ENCODE data around the gene SLC8A1.

Gene SLC8A1

DNA sequence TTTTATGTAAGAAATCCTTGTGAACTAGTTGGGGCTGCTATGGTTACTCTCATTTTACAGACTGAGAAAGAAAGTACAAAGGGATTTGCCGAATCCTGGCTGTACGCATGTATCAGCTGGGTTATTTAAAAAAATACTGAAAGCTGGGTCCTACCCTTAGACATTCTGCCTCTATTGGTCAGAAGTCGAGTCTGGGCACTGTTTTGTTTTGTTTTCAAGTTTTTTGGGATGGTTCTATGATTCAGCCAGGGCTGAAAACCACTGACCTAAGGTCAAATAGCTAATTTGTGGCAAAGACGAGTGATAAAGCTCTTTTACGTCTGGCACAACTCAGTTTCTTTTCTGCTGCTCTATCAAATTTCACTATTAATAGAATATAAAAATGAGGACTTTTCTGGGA is 5.9 kb upstream of the SLC8A1 start:
- DNase-seq: no peak

DNA sequence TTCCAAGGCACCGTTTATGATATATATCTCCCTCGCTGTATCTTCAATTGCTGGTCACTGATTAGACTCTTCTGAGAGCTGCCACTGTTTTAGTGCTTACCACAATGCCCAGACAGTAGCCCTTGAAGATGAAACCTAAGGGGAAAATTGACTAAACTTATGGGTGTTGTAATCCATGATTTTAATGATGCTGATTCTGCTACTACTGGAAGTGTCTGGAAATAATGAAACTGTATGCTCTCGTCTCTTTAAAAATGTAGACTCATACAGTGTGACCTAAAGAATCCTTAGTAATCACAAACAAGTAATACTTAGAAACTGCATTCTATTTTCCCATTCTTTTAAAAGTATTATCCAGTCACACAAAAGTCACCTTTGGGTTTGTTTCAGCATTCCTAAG is 5.5 kb upstream of the SLC8A1 start:
- DNase-seq: no peak

DNA sequence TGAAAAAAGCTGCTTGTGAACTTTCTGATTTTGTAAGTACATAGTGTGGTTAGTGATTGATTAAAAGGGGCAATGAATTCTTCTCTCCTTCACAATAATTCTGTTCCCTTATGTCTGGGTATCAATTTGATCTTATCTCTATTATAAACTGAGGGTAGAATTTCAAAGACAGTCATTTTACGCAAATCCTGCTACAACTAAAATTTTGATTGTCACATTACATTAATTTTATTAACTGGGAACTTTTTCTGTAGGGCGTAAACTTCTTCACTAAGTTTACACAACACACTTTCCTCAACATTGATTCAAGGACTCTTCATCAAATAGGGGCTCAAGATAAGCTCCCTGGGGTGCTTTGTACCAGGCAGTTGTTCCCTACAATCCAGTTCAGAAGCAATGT is 5.0 kb upstream of the SLC8A1 start:
- DNase-seq: no peak

DNA sequence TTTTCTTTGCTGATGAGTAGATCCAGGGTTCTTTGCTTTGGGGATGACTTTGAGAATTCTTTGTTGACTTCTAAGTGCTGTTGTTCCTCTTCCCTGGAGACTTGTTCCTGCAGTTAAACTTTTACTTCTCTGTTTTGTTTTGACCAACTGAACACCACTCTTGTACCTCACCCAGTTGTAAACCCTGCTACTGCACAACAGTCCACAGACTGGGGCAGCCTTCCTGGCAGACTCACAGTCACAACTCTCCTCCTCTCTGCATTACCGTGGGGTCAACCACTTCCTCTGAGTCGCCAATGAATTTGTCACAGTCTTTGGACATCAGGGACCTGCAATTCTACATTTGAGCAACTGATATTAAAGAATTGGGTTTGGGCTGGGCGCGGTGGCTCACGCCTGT is 3.8 kb upstream of the SLC8A1 start:
- DNase-seq: no peak

DNA sequence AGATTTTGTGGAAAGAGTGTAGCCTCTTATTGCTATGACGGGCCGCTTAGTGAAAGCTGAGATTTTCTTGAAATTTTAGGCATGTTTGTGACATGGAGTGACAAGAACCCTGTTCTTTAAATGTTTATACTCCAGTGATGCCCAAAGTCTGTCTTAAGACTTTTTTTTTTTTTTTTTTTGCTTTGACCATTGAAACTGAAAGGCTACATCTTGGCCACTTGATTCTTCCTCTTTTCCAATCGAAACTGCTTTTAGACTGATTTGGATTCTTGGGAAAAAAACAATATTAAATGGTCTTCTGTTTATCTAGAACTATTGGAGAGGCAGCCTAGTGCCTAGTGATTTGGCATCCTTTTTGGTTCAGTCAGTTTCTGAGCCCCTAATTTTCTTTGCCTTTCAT is 2.4 kb upstream of the SLC8A1 start:
- DNase-seq: no peak

DNA sequence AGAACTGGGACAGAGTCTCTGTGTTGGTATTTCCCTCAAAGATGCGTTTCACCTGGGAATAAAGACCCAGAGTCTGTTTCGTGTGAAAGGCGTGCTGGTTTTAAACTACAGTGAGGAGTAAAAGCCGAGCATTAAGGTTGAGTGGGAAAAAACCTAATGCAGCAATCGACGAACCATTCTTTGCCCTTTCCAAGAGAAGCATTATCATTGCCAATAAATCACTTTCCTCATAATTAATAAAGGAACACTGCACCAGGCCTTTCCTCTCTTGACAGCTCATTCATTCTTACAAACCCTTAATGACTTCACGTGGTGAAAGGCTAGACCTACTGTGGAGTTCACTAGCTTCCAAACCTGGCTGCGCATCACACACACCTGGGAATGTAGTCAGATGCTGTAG is 896 bp upstream of the SLC8A1 start:
- DNase-seq: no peak

DNA sequence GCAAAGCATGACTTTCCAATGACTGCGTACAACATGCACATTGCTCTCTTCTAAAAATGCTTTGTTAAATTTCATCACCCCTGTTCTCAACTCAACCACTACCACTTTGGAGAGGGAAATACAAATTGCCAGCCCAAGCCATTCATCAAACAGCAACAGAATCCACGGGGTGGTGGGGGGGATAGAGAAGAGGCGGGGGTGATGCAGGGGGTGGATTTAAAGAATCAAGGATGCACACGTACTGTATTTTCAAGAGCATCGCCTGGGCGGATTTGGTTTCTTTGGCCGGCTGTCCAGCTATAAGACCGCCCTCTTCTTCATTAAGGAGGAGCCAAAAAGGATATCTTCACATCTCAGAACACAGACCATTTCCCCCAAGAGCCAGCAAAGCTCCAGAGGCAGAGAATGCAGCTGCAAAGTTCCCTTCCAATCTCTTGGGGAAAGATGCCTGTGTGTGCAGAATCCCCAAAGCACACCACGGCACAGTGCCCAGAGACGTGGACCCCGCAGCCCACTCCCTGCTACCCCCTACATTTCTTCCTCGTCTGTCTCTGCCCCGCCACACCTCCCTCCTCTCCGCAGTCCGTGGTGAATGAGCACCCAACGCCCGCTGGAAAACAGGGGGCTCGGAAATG is 977 bp downstream of the SLC8A1 start:
- DNase-seq: no peak

DNA sequence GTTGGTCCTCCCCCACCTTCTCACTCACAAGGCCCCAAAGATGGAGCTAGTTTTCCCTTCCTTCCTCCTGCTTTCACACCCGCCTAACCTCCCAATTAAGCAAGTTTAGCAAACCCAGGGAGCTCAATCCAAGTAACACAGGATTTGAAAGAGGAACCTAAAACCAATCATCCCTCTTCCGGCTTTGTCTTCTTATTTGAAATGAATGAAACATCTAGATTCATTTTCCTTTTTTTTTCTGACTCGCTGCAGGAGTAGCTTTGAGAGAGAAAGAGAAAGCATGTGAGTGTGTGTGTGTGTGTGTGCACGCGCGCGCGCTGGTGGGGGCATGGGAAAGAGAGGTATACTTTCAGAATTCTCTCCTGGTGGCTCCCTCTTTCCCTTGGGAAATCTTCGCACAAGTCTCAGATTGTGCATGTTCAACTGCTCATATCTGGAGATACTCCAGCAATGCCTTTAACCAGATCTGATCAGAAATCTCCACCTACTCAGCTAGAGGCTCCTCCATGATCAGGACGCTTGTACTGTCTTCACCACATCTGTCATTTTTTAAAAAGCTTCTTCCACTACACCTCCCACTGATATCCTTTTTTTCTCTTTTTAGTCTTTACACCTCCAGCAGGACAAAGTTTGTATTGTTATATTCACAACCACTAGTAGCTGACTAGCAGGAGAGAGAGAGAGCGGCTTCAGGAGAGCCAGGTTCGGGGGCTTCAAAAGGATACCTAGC is 1.7 kb downstream of the SLC8A1 start:
- no peak for DNase-seq

DNA sequence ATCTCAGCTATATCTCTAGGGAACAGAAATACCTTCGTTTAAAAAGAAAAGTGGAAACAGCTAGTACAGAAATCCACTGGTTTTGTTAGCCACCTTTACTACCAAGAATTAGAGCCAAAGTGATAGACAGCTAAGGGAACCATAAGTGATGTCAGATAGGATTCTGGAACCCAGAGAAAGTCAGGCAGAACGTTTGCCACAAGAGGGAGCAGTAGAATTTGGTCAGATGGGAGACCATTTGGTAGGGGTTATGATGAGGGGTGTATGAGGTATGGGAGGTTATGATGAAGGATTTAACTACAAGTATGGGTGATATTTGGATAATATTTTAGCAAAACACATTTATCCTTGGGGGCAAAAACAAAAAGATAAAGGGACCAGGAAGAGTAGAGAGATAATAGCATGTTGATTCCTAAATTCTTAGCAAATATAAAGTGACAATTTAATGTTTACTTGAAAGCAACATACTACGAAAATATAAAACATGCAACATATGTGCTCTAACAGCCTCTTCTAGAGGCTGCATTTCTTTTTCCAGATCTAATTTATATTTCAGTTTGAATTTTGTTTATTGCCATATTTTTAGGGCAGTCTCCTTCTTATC is 3.3 kb downstream of the SLC8A1 start:
- DNase-seq: peak; percentile 7

DNA sequence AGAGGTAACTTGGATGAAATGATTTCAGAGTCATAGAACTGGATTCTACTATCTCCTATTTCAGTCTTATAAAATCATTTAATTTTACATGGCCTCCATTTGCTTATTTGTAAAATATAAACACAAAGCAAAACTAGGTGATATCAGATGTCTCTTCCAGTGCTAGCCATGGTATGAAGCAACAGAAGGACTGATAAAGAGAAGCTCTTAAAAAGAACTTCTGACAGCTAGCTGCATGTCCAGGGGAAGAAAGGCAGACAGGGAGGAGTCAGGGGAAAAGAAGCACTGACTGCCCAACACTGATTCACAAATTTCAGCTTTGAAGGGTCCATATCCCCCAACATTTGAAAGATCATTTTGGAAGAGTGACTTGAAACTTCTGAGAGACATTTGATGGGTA is 6.4 kb downstream of the SLC8A1 start:
- DNase-seq: no peak

DNA sequence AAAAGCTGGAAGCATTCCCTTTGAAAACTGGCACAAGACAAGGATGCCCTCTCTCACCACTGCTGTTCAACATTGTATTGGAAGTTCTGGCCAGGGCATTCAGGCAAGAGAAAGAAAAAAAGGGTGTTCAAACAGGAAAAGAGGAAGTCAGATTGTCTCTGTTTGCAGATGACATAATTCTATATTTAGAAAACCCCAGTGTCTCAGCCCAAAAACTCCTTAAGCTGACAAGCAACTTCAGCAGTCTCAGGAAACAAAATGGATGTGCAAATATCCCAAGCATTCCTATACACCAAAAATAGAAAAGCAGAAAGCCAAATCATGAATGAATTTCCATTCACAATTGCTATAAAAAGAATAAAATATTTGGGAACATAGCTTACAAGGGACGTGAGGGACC is 11.1 kb downstream of the SLC8A1 start:
- DNase-seq: no peak

DNA sequence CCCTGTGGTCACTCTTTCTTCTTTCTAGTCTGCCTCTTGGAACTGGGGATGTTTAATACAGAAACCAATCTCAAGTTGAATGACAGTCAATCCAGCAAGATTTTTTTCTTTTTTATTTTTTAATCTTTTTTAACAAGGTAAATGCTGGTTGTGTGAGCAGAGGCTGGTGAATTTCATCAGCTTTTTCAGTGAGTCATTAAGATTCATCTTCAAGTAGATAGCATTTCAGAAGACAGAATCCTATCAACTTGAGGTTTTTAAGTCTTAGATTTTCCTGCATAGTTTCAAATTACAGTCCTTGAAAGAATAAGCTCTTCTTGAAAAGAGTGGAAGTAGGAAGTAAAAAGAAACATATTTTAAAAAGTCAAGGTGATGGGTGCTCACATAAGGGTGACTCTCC is 12.4 kb downstream of the SLC8A1 start:
- DNase-seq: no peak

DNA sequence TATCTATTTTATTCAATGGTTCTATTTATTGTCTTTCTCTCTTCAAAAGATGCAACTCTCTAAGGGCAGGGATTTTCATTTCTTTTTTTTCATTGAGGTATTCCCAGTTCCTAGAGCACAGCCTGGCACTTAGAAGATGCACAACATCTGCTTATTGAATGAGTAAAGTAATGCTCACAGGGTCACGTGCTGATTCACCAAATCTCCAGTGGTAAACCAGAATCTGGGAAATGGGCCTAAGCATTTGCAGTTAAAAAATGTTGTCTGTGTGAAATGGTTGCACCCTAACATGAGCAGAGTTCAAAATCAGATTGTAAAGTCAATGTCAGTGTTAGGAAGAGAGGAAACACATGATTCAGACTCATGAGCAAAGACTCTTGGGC is 15.8 kb downstream of the SLC8A1 start:
- no peak for DNase-seq

DNA sequence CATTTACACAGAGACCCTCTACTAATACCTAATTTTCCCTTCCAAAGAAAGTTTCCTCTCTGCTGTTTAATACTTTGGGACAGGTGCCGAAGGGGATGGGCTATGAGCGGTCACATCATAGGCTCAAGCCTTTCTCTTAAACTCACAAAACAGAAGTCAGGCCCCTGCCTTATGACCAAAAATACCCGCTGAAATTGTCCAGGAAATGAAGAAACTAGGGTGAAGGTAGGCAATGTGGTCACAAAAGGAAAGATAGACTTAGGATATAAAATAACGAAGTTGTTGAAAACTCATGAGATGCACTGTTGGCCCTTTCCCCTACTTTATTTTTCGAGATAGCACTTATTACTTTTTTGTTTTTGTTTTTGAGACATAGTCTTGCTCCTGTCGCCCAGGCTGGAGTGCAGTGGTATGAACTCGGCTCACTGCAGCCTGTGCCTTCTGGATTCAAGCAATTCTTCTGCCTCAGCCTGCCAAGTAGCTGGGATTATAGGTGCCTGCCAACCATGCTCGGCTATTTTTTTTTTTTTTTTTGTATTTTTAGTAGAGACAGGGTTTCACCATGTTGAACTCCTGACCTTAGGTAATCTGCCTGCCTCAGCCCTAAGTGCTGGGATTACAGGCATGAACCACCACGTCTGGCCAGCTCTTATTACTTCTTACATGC is 16.3 kb downstream of the SLC8A1 start:
- no peak for DNase-seq

DNA sequence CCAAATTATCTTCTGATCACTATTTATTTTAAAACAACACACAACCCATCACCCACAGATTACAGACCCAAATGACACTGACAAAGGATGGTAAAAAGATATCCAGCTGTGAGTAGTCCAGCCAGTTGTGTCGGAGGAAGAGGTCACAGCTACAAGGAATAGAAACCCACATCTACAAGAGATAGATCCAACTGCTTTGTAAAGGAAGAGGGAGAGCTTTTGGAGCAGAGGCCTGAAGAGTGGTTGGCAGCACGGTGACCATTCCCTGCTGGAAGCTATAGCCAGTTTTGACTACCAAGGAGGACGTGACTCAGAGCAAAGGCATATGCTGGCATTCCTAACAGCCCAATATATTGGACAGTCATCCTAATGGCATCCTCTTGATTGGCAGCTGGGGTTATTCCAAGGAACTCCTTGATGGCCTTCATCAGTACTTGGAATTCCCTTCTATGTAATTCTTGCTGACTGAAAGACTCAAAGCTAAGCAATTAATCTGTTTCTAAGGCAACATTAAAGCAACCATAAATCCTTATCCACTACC is 17.1 kb downstream of the SLC8A1 start:
- DNase-seq: no peak

DNA sequence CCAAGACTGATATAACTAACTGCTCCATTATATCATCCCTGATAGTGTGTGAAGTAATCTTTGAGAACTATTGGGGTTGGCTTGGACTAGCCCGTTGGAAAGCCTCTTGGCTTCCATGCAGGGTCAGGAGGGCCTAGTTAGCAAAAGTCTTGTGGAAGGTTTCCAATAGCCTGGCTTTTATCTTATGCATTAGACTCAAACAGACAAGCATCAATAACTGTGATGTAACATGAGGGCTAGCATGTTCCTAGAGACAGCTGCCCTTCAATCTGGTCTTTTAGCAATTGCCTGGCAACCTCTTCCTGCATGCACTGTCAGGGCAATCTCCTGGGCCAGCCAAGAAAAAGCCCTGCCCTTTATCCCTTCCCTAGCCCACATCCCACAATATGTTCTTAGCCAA is 18.2 kb downstream of the SLC8A1 start:
- no peak for DNase-seq

DNA sequence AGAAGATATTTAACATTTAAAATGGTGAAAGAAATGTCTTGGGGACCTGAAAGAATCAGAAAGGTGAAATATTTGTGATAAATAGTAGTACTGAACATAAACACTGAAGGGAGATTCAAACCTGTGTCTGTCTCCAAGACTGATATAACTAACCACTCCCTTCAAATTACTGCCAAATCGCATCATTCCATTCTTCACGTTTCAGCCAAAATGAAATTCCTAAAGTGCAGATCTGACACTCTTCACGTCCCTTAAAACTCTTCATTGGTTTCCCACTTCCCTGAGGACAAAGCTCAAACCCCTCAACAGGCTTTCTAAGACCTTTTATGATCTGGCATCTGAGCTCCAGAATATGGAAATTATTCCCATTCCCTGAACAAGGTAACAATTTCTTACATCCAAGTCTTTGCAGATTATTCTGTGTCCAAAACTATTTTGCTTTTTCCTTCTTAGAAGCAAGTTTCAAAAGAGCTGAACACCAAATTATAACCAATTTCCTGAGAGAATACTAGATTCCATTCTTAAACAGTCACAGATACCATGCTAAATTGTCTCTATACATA is 18.9 kb downstream of the SLC8A1 start:
- no peak for DNase-seq

DNA sequence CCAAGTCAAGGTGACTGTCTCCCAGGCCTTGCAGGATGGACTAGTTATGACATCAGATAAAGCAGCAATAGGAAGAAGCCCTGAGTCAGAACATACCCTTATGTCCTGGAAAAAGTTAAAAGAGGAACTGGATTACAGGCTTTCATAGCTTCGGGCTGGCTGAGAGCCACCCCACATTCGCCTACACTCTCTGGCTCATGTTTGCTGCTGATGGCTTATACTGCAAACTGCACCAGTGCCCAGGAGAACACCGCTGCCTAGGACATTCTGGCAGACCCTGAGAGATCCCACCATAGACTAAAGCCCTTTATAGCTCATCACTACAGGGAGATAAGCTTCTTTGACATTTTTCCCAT is 20.3 kb downstream of the SLC8A1 start:
- no peak for DNase-seq

DNA sequence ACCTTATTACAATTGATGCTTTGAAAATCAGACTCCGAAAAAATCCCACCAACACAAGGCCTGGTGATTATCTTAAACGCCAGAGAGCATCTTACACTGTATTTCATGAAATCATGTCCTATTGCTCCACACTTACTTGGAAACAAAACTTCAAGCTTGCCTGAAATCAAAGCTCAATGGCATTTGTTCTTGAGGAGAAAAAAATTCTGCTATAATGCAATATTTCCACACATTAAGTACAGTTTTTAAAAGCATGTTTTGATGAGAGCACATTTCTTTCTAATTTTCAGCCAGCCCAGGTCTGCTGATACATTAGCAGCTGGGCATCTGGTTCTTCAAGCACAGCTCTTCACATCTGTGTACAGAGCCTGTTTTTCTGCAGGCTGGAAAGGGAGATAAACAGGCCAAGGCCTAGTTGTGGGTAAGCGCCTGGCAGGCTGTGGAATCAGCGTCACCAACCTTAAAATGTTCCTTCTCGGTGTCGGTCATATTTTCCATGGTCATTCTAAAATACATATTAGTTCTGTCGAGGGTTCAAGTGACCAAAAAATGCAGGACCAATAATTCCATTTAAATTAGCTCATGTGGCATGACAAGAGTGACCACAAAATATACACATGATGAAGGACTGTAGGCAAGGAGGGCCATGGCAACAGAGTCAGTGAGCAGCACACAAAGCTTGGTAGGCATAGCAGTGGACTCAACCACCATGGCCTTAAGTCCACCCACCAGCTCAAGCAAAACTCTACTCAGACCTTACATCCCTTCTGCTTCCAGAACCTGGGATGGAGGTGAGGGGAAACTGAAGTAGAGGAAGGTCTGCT is 20.9 kb downstream of the SLC8A1 start:
- no peak for DNase-seq

DNA sequence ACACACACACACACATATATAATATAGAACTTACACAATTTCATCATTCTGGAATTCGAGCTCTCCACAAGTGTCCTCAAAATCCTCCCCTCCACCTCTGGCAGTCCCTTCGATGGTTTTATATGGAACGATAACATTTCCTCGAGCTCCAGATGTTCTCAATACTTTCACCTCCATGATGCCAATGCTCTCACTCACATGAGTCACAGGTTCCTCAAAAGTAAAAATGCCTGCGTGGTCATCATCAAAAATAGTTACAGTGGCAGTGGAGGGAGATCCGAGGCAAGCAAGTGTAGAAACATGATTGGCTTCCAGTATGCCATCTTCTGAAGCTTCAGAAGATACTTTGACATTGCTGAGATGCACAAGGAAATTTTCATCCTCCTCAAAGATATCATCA is 23.5 kb downstream of the SLC8A1 start:
- DNase-seq: no peak

DNA sequence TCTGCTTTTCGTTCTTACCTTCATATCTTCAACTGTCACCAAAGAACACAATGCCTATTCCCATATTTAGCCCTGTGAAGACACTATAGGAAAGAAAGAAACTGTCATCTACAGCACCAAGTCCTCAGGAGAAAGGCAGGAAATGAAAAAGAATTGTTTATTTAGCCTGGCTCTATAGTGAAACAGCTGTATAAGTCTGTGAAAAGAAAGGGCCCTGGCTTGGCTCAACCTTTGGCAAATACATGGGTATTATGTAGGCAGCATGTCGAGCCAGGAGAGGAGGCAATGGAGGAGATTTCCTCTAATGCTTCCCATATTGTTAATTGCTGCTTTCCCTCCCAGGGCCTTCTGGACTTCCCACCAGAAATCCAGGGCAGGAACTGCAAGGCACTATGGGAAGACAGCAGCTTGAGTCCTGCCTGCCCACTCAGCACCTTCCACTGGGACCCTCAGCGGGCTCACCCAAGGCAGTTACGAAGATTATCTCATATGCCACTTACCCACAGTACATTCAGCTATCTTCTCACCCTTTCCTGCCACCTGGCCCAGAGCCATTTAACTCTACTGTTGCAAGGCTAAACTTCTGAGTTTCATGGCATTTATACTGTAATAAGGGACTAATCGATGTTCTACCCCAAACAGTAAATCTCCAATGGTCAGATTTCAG is 30.1 kb downstream of the SLC8A1 start:
- DNase-seq: no peak

DNA sequence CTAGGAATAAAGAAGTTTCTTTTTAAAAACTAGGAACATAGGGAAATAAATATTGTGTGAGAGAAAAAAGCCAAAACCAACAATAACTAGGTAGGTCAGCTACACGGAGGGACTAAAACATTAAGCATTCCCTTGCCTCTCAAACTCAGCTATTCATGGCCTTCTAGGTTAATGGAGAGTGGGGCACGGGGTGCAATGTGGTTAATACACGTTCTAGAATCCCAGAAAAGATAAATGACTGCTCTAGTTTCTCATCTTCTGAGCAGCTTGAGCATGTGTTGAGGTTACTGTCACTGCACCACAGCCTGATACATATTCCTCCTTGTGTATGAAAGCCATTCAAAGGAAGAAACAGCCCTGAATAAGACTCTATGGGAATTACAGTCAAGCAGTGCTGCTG is 31.4 kb downstream of the SLC8A1 start:
- no peak for DNase-seq
